KOPT-K1 (cell line): ENCODE data around the gene CXCL11.

Experiments used
- H3K27ac ChIP-seq: fragments of 200-600 bp; sonication (generic); 2 replicates; pipeline ENCODE4 v1.5.1; 2016; ENCODE audit warnings: antibody characterized with exemption, mild to moderate bottlenecking, low read depth, low read length; ENCODE audit not compliant: poor library complexity, severe bottlenecking
- H3K36me3 ChIP-seq: fragments of 200-600 bp; sonication (generic); 2 replicates; pipeline ENCODE4 v1.5.1; 2017; ENCODE audit warnings: antibody characterized with exemption, mild to moderate bottlenecking, low read length, moderate library complexity; ENCODE audit not compliant: insufficient read depth
- H3K9me3 ChIP-seq: fragments of 200-600 bp; sonication (generic); 2 replicates; pipeline ENCODE4 v1.5.1; 2017; ENCODE audit warnings: antibody characterized with exemption, low read length, mild to moderate bottlenecking; ENCODE audit not compliant: insufficient read depth, poor library complexity, severe bottlenecking

The CXCL11 gene

GRCh38 chr4:76017056-76017686, 18.7 kb downstream of the CXCL11 start:
- Histone ChIP-seq H3K36me3 (no peaks in the 10 kb centered on the region), H3K27ac (no peak overlapping the region), H3K9me3 (no peaks in the 10 kb centered on the region)

- Histone ChIP-seq H3K36me3 (no peaks in the 10 kb centered on the region), H3K27ac (no peak overlapping the region), H3K9me3 (no peaks in the 10 kb centered on the region)
Measured at GRCh38 chr4:76016393-76016792, 19.5 kb downstream of the CXCL11 start.

- H3K27ac ChIP-seq = no peak overlapping the region
- H3K36me3 ChIP-seq = no peaks in the 10 kb centered on the region
- no peaks in the 10 kb centered on the region for H3K9me3 ChIP-seq
Measured at GRCh38 chr4:76013540-76013939, 22.3 kb downstream of the CXCL11 start.

GRCh38 chr4:76012388-76012801, 23.5 kb downstream of the CXCL11 start:
- Histone ChIP-seq H3K9me3 (no peaks in the 10 kb centered on the region), H3K36me3 (no peaks in the 10 kb centered on the region), H3K27ac (no peak overlapping the region)

- Histone ChIP-seq H3K27ac (no peak overlapping the region), H3K36me3 (no peaks in the 10 kb centered on the region), H3K9me3 (no peaks in the 10 kb centered on the region)
Measured at GRCh38 chr4:76011700-76012387, 24.0 kb downstream of the CXCL11 start.

GRCh38 chr4:76011018-76011670, 24.7 kb downstream of the CXCL11 start:
- no peaks in the 10 kb centered on the region for H3K36me3 ChIP-seq
- H3K27ac ChIP-seq = no peak overlapping the region
- no peaks in the 10 kb centered on the region for H3K9me3 ChIP-seq

- no peaks in the 10 kb centered on the region for H3K9me3 ChIP-seq
- H3K36me3 ChIP-seq = no peaks in the 10 kb centered on the region
- H3K27ac ChIP-seq = no peak overlapping the region
Measured at GRCh38 chr4:76010576-76010975, 25.3 kb downstream of the CXCL11 start.

- H3K36me3 ChIP-seq = no peaks in the 10 kb centered on the region
- no peak overlapping the region for H3K27ac ChIP-seq
Measured at GRCh38 chr4:76009311-76009710, 26.6 kb downstream of the CXCL11 start.

GRCh38 chr4:76007089-76007862, 28.6 kb downstream of the CXCL11 start, which contains the start of gene CXCL9:
CXCL9 (minus strand) TSS chr4:76007509; CDS start chr4:76007449, 60 bp downstream.
- Histone ChIP-seq H3K36me3 (no peaks in the 10 kb centered on the region), H3K9me3 (no peaks in the 10 kb centered on the region), H3K27ac (no peak within 1 kb of the TSS)

More at GRCh38 chr4:76009311-76009710, 26.6 kb downstream of the CXCL11 start:
- no peaks in the 10 kb centered on the region for H3K9me3 ChIP-seq

- no peak overlapping the region for H3K27ac ChIP-seq
- no peaks in the 10 kb centered on the region for H3K9me3 ChIP-seq
- no peaks in the 10 kb centered on the region for H3K36me3 ChIP-seq
Measured at GRCh38 chr4:76003620-76004019, 32.2 kb downstream of the CXCL11 start.

GRCh38 chr4:76003035-76003434, 32.8 kb downstream of the CXCL11 start:
- H3K27ac ChIP-seq = no peak overlapping the region
- H3K9me3 ChIP-seq = no peaks in the 10 kb centered on the region
- H3K36me3 ChIP-seq = no peaks in the 10 kb centered on the region

GRCh38 chr4:76002176-76002575, 33.7 kb downstream of the CXCL11 start:
- Histone ChIP-seq H3K9me3 (no peaks in the 10 kb centered on the region), H3K36me3 (no peaks in the 10 kb centered on the region), H3K27ac (no peak overlapping the region)

- Histone ChIP-seq H3K9me3 (no peaks in the 10 kb centered on the region), H3K36me3 (no peaks in the 10 kb centered on the region), H3K27ac (no peak overlapping the region)
Measured at GRCh38 chr4:76001700-76002099, 34.2 kb downstream of the CXCL11 start.

- Histone ChIP-seq H3K27ac (no peak overlapping the region), H3K9me3 (no peaks in the 10 kb centered on the region), H3K36me3 (no peaks in the 10 kb centered on the region)
Measured at GRCh38 chr4:76000279-76000678, 35.6 kb downstream of the CXCL11 start.
